GM21576 (cell line): Measurements from ENCODE around the gene ADAM11.

ENCODE experiments used
- ATAC-seq: cut with Tn5 transposase; IDR thresholded peaks from one replicate; pipeline ENCODE4 v1.9.1; 2021; ENCODE audit warnings: mild to moderate bottlenecking, moderate library complexity; ENCODE audit not compliant: unreplicated experiment

ADAM11 gene

DNA sequence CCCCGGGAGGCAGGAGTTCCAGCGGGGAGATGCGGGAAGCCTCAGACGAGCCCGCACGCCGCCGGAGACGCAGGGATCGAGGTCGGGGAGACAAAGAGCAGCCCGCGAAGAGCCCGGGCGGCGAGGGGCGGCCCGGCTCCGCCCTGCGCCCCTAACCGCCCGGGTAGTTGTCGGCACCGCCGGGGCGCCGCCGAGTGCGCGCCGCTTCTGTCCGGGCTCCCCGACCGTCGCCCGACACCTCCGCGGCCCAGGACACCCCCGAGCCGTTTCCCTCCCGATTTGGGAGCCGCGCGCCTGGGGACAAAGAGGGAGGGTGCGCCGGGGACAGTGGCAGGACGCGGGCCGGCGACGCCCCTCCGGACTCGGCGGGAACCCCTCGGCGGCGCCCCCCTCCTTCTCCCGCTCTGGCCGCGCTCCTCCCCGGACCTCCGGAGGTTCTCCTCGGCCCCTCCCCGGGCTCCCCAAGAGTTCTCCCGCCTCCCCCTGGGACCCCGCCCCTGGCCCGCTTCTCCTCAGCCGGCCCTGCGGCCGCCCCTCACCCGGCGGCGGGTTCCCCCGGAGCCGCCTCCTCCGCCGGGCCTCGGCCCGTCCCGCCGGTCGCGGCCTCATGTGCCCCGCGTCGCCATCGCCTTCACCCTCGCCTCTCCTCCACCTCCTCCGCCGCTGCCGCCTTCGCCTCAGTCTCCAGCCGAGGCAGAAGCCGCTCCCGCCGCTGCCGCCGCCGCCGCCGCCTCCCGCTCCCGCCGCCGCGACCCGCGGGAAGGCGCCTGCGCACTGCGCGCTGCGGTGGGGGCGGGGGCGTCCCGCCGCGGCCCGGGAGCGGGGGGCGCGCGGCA is 71.0 kb downstream of the ADAM11 start, which contains the start of gene GJC1:
GJC1 (minus strand) TSS at position 765 of the 836 bp plus-strand sequence. CDS start 24,470 bp downstream, outside the sequence.
- no peak for ATAC-seq

DNA sequence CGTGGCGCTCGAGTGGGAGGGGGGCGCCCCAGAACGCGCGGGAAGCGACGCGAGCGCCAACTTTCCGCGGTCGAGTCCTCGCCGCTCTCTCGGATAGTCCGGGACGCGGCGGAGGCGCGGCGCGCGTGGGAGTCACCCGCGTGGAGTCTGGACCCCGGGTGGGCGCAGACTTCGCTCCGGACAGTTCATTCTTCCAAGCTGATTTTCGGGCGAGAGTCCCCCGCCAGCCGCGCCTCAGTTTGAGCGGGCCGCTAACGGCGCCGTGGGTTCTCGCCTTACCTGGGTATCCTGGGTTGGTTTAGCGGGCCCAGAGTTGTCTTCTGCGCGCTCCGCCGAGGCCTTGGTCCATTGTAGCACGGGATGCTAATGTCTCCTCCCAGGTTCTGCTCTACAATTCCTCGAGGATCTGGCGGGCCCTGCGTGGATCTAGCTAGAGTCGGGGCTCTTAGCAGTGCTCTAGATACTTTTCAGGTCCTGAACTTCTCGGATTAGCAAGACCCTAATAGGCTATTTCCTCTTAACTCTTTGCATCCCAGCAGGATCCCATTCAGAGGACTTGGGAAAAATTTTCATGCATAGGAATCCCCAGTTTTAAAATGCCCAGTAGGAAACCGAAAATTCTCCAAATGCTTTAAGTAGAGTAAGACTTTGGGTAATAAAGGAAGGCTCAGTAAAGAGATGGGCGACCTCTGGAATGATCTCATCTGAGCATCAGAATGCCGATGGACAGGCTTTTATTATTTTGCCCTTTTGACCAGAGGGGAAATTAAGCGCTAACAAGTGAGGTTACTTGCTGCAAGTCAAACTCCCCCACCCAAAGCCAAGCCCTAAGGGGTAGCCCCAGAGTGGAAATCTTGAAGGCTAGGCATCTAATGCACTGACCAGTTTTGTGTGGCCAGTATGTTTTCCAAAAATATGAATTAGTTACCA is 71.8 kb downstream of the ADAM11 start:
- no peak for ATAC-seq

DNA sequence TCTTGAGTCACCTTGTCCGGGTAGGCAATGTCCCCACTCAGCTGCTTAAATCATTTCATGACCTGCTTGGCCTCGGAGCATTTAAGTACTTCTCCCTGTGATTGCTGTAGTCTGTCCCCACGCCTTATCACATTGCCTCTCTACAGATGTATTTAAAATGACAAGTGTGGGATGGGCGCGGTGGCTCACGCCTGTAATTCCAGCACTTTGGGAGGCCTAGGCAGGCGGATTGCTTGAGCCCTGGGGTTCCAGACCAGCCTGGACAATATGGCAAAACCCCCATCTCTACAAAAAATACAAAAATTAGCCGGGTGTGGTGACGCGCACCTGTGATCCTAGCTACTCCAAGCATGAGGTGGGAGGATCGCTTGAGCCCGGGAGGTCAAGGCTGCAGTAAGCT is 72.6 kb downstream of the ADAM11 start:
- ATAC-seq, result no peak
